HG03432 (cell line): ENCODE measurements around the gene CAPN1.

Source experiments
- ATAC-seq: cut with Tn5 transposase; IDR thresholded peaks from one replicate; pipeline ENCODE4 v1.9.1; 2021; ENCODE audit warnings: mild to moderate bottlenecking, moderate library complexity; ENCODE audit not compliant: unreplicated experiment

CAPN1 gene

GRCh38 chr11:65251476-65251875 lies 69.7 kb downstream of the CAPN1 start:
- ATAC-seq, result no peak

GRCh38 chr11:65254724-65255123 lies 73.0 kb downstream of the CAPN1 start:
- no peak for ATAC-seq

GRCh38 chr11:65258988-65259387 lies 77.3 kb downstream of the CAPN1 start:
- no peak for ATAC-seq

DNA sequence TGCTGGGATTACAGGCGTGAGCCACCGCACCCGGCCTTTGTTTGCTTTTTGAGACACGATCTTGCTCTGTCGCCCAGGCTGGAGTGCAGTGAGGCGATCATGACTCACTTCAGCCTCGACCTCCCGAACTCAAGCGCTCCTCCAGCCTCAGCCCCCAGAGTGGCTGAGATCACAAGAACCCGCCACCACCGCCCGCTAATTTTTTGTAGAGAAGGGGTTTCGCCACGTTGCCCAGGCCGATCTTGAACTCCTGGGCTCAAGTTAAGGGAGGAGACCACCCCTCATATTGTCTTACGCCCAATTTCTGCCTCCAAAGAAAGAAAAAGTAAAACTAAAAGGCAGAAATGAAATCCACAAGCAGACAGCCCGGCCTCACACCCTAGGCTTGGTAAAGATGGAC lies 78.6 kb downstream of the CAPN1 start:
- ATAC-seq, result no peak

- ATAC-seq, result peak; percentile 23
These were observed 79.2 kb downstream of the CAPN1 start for GRCh38 chr11:65260756-65261590.
